NCI-H2171 treated with DMSO at 0.1 percent for 48 hours (cell line): ENCODE data around the gene MECP2.
A peak's percentile ranks its signal among the peaks of the same experiment; 100 is the strongest.
"Not testable (repeated sequence)": the region's sequence is repeated elsewhere in the genome, so short reads cannot be mapped to it uniquely, and the experiment has no call there.

Experiments
- DNase-seq: peaks from one replicate; lab custom pipeline; 2025; lab: John Stamatoyannopoulos, UW

Gene MECP2

DNA sequence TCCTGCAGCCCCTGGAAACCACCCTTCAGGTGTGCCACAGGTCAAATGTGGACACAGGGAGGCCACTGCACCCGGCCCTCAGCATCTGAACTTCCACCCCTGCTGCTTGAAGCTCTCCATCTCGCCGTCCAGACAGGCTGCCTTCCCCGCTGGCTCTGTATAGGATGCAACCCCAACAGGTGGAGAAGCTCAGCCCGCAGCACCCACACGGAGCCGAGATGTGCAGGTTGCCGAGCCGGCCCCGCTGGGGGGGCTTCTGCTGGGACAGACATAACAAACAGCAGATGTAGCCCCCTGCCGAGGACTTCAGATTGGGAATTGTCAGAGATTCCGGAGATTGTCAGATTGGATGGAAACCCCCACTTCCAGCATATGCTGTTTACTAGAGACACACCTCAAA is 104.4 kb downstream of the MECP2 start:
- peak; percentile 94 for DNase-seq

DNA sequence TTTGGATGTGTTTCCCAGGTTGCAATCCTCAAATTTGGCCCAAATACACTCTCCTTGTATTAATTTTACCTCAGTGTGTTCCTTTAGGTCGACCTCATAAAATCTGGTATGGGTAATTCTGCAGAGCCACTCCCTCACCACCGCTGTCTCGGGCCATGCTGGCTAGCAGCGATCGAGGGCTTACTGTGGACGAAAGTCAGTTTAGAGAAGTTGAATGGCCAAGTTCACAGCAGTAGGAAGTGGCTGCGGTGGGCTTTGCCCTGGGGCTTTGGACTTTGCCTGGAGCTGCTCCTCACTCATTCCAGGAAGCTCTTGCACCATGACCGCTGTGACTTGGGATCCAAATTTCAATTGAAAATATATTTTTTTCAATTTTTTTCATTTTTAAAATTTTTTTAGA is 105.3 kb downstream of the MECP2 start:
- no peak for DNase-seq

DNA sequence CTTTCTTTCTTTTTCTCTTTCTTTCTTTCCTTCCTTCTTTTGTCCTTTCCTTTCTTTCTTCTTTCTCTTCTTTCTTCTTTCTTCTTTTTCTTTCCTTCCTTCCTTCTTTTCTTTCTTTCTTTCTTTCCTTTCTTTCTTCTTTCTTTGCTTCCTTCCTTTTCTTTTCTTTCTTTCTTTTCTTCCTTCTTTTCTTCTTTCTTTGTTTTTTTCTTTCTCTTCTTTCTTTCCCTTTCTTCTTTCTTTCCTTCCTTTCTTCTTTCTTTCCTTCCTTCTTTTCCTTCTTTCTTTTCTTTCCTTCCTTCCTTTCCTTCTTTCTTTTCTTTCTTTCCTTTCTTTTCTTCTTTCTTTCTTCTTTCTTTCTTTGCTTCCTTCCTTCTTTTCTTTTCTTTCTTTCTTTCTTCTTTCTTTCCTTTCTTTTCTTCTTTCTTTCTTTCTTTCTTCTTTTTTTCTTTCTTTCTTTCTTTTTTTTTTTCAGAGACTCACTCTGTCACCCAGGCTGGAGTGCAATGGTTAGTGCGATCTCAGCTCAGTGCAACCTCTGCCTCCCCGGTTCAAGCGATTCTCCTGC is 106.4 kb downstream of the MECP2 start:
- DNase-seq, result no peak

DNA sequence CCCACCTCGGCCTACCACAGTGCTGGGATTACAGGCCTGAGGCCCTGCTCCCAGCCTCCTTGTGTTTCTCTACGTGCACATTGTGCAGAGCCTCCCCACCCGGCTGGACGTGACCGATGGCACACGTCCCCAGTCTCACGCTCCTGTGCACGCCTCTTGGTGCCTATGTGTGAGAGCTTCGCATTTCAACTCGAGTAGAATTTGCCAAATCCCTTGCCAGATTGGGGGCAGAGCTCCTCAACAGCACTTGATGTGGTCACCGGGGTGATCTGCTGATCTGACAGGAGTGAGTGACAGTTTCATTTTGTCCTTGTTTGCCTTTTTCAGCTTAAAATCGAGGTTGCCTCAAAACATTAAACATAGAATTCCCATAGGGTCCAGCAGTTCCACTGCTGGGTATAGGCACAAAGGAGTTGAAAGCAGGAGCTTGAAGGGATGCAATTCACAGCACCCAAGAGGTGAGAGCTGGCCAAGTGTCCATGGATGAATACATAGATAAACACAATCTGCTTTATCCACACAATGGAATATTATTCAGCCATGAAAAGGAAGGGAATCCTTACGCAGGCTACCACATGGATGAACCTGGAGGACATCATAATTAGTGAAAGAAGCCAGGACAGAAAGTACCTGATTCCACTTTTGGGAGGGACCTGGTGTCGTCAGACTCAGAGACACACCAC is 107.4 kb downstream of the MECP2 start:
- no peak for DNase-seq

DNA sequence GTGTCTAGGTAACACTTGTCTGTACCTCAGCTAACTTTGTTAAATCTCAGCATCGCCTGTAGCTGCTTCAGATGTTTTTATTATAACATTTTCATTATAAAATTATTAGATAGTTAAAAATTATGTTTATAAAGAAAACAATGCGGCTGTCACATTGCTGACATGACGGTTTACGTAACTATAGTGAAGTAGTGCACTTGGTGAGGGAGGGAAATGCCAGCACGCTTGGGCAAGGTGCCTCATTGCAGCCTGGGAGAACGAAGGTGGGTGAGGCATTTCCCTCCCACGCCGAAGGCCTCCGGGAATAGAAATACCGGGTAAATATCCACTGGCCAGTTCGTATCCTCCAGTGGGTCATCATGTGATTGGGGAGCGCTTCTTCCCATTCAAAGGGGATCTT is 109.0 kb downstream of the MECP2 start:
- DNase-seq, result no peak

DNA sequence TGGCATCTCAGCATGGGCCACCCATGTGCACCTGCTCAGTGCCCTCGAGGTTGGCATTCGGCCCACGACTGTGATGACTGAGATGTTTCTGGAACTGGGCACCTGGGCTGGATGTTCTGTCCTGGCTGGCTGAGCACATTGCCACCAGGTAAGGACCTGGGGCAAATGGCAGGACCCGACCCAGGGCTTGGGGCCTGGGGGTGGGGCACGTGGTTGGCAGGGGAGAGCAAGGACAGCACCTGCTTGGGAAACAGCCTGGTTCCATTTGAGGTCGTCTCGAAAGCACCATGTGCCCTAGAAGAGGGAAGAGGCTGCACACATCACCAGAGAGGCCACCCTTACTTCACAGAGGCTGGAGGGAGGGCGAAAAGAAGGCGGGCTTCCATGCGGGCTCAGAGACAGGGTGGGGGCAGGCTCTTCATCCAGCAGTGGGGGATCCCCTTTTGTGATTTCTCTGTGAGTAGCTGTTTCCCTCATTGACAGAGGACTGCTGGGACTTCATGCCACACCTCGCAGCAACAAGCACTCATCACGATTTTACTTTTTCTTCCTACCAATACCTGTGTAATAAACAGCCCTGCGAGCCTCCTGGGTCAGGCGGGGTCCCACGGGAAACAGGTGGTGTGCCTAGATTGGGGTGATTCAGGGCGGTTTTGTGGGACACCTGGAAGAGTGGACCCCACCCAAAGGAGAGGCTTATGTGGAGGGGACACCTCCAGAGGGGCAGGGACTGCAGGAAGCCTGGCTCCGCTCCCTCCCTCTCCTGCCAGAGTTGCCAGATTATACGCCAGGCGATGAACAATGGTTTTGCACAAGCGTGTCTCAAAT is 113.0 kb downstream of the MECP2 start:
- no peak for DNase-seq

DNA sequence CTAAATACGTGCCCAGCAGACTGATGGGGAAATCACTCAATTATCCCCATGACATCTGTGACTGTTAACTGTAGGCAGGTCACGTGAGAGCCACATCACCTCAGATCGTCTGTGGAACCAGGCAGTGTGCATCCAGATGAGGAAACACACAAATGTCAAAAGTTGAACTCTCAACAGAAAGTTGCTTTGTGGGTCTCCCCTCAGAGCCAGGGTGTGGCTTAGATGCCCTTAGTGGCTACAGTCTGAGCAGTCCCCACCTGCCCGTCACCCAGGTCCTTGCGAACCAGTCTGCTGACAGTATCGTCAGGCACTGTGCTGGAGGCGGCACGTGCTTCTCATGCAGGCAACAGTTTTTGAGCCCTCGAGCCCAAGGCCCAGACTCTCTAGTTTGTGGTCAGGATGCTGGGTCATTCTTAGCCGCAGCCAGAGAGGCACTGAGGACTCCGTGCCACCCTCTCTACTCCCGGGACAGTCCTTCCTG is 114.2 kb downstream of the MECP2 start:
- DNase-seq, result no peak

DNA sequence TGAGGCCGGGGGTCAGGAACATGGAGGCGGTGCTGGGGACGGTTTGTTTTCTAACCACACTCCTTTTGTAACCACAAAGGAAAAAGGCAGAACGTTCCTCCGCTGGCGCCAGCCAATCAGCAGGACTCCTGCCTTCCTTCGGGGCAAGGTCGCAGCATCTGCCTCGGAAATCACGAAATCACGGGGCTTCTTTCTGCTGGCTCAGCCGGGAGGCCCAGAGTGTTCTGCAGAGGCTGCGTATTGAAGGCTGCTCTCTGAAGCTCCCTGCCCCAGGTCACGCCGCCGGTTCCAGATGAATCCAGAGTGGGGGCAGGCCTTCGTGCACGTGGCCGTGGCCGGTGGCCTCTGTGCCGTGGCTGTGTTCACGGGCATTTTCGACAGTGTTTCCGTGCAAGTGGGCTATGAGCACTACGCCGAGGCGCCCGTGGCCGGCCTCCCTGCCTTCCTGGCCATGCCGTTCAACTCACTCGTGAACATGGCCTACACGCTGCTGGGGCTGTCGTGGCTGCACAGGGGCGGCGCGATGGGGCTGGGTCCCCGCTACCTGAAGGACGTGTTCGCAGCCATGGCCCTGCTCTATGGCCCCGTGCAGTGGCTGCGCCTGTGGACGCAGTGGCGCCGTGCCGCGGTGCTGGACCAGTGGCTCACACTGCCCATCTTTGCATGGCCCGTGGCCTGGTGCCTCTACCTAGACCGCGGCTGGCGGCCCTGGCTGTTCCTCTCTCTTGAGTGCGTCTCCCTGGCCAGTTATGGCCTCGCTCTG is 115.6 kb downstream of the MECP2 start:
- no peak for DNase-seq

DNA sequence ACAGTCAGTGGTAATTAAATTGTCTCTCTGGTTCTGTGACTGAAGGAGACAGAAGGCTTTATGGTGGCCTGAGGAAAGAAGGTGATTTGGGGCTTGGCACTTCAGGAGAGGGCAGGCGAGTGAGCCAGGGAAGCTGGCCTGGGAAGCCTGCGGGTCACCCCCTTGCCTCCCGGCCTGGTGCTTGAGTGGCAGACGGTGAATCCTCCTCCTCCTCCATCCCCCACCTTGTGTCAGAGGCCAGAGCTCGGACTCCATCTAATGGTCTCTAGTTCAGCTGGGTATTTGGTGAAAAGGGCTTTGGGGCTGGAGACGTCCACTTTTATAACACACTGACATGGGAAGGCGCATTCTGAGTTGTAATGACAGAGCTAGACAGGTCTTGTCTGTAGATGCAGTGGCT is 116.3 kb downstream of the MECP2 start:
- DNase-seq, result no peak

DNA sequence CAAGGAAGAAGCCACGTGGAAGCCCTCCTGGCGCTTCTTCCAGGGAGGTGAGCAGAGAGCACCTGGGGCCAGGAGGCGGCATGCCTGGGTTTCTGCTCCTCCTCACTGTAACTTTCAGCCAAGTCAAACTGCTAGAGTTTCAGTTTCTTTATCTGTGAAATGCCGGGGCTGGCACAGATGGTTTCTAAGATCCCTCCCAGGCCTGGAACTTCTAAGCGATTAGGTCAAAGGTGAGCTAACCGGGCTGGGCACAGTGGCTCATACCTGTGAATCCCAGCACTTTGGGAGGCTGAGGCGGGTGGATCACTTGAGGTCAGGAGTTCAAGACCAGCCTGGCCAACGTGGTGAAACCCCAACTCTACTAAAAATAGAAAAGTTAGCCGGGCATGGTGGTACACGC is 117.1 kb downstream of the MECP2 start:
- DNase-seq, result not testable (repeated sequence)

DNA sequence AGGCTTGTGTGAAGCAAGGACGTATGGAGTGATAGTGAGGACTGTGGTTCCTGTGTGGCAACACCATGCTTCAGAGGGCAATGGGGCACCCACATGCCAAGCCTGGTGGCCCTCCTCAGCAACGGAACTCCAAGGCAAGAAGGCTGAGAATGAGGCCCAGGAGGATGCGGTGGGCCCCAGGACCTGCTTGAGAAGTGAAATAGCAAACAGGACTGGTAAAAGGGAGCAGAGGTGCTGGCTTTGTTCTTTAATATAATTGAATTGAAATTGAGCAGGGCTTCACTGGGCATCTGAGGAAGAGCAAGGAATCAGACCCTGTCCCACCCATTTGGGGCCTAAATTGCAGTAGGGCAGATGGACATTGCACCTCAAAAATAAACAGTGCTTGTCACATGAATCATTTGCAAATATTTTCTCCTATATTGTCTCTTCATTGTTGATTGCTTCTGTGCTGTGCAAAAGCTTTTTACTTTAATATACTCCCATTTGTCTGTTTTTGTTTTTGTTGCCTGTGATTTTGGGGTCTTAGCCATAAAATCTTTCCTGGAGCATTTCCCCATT is 122.7 kb downstream of the MECP2 start:
- no peak for DNase-seq

DNA sequence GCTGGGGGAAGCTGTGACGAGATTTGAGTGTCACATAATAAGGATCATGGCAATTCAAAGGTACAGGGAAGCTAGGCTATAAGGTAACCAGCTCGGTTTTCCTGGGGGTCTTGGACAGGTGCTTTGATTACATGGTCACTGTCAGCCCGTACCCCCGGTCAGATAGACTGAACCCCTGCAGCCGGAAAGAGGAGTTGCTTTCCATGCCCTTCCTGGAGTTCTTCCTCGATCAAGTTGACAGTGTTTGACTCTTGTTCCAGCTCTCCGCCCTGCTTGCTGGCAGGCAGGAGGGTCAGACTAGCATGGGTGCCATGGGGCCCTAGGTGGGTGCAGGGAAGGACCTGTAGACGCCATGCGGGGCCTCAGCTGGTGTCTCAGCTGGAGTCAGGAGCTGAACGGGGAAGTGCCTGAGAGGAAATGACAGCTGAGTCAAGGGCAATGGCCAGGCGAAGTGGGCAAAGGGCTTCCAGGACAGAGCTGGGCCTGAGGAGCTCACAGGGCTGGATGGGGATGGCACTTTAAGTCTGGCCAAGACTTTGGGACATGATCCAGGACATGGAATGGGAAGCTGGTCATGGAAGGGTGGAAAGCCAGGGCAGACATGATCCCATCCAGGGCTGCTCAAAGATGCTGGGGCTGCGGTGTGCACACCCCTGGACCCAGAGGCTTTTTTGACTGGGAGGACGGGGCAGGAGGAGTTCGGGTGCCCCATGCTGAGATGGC is 123.4 kb downstream of the MECP2 start:
- DNase-seq, result no peak

DNA sequence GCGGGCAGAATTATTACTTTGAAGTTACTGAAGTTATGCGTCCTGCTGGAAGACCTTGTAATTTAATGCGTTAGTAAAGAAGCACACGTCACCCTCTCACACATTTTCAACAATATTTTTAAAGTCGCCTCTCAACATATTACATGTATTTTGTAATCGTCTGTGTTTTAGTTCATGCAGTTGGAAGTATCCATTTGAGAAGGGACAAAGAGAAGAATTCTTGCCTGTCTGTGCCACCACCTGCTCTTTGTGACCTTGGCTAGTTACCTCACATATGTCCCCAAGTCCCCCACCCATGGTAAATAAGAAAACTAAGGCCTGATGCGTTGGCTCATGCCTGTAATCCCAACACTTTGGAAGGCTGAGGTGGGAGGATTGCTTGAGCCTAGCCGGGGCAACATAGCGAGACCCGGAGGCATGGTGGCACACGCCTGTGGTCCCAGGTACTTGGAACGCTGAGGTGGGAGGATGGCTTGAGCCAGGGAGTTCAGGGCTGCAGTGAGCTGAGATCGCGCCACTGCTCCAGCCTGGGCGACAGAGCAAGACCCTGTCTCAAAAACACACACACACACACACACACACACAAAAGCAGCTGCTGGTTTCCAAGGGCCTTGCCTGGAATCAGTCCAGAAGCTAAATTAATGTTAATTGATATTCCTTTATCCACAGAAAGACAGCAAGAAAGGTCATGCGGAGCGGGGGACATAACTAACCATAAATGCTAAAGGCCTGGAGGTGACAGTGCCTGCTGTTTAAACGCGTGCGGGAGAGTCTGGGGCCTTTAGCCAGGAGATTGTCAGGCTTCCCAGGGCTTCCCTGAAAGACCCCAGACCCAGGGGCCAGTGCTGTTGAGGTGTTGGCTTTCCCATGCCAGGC is 124.2 kb downstream of the MECP2 start:
- DNase-seq, result peak; percentile 45

DNA sequence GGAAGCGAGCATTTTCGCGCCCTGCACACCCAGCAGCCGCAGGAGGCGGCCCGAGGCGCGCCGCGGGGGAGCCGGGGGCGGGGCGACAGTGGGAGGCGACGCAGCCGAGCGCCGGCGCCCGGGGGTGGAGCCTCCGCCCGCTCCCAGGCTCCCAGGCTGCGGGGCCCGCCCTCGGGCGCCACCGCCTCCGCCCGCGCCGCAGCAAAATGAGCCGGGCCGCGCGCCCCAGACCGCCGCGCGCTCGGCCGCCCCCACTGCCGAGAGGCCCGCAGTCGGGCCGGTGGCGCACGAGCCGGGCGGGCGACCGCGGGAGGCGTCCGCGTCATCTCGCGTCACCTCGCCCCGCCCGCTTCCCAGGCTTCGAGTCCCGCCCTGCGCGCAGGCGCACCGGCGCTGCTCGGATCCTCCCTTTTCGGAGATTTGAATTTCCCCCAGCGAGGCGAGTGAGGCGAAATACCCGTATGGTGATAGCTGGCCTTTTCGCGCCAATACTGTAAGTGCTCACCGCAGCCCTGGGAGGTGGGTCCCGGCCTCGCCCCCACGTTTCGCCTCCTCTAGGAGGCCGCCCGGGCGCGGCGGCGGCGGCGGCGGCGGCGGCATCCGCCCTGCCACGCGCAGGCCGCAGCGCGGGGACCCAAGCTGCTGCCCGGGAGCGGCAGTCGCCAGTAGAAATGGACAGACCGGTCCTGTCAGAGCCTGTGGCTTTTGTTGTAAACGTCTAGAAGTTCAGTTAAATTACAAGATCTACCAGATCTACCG is 125.0 kb downstream of the MECP2 start, which contains the start of gene TMEM187:
TSS of gene TMEM187 (plus strand) at position 387 of the 759 bp plus-strand sequence. CDS start 9,309 bp downstream, outside the sequence.
- peak; percentile 88 for DNase-seq
